ENCODE data around the gene SUGCT. TPM values are rescaled to one million over a fixed set of nuclear protein-coding genes. Genes with fewer than 3 reads are reported as not detected.

Gene SUGCT
- total and polyA plus RNA-seq, 7 donors = 2.4 to 7.3 (median 3.2) TPM

DNA sequence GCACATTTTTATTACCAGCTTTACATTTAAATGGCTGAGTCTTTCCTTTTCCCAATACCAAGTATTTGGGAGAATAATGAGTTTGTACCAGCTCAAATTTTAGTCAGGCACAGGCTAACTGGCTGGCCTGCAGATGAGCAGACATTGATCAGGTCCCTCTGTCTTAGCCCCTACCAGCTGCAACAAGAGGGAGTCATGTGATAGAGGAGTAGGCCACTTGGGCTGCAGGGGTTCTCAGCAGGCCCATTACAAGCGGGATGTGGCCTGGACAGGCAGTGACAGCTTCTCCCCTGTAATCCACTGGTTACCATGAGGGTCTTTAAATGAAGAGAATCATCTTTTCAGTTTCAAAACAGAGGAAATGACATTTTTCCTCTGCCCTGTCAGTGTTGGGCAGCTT lies 283.6 kb downstream of the SUGCT start:
- 87 to 89% (median 89%) methylated on average over 1 of the region's 1 CpG for WGBS, 3 donors
- DNase-seq (no peak), ATAC-seq (no peak)
- Histone ChIP-seq H3K4me3 (no peak overlapping the region), H3K36me3 (ENCODE audit: insufficient read depth in 1 of 2, low read depth in 1 of 2) (no peaks in the 10 kb centered on the region), H3K27ac (no peak overlapping the region), H3K27me3 (ENCODE audit: insufficient read depth in 3 of 3, low read length in 2 of 3) (no peaks in the 10 kb centered on the region), H3K4me1 (no peaks in the 10 kb centered on the region), H3K9me3 (no peaks in the 10 kb centered on the region)
- intact Hi-C loops (cut with DNase I) = no loop called here
- TF ChIP-seq CTCF (IDR thresholded peaks at IDR 0.05) = no peak

GRCh38 chr7:40418983-40419382 lies 284.2 kb downstream of the SUGCT start:
- Histone ChIP-seq H3K27me3 (ENCODE audit: insufficient read depth in 3 of 3, low read length in 2 of 3) (no peaks in the 10 kb centered on the region), H3K36me3 (ENCODE audit: insufficient read depth in 1 of 2, low read depth in 1 of 2) (no peaks in the 10 kb centered on the region), H3K4me1 (no peaks in the 10 kb centered on the region), H3K9me3 (no peaks in the 10 kb centered on the region), H3K27ac (no peak overlapping the region), H3K4me3 (no peak overlapping the region)
- intact Hi-C loops (cut with DNase I) = no loop called here
- WGBS, 3 donors = 85 to 94% (median 92%) methylated on average over 3 of the region's 3 CpGs
- ATAC-seq (no peak), DNase-seq (no peak)
- TF ChIP-seq CTCF (IDR thresholded peaks at IDR 0.05) = no peak

GRCh38 chr7:40419806-40420205 lies 285.0 kb downstream of the SUGCT start:
- 0% methylated on average over 1 of the region's 1 CpG; no CpG with 5 or more reads in 1 of the 3 donors for WGBS, 3 donors

DNA sequence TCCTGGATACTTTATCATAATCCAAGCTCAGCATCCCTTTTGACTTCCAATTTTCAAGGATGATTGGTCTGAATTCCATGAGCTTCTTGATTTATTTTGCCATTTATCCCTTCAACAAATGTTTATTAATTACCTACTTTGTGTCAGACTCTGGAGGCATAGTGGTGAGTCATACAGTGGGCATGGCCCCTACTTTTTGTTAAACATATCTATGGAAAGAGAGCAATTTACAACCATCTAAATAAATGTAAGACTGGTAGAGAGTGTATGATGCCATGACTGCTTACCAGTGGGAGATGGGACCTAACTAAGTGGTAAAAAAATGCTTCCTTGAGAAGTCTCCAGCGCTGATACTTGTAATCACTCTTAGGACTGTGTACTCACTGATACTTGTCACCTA lies 286.6 kb downstream of the SUGCT start:
- DNase-seq = no peak
- no peak for TF ChIP-seq CTCF (IDR thresholded peaks at IDR 0.05)
- Histone ChIP-seq H3K36me3 (ENCODE audit: insufficient read depth in 1 of 2, low read depth in 1 of 2) (no peaks in the 10 kb centered on the region), H3K4me1 (no peaks in the 10 kb centered on the region), H3K4me3 (no peak overlapping the region), H3K27me3 (ENCODE audit: insufficient read depth in 3 of 3, low read length in 2 of 3) (no peaks in the 10 kb centered on the region), H3K9me3 (no peaks in the 10 kb centered on the region), H3K27ac (no peak overlapping the region)
- WGBS, 3 donors = 96 to 100% (median 96%) methylated on average over 1 of the region's 1 CpG
- no peak for ATAC-seq
- intact Hi-C loops (cut with DNase I) = no loop called here

More at GRCh38 chr7:40419806-40420205, 285.0 kb downstream of the SUGCT start:
- no peaks in the 10 kb centered on the region for H3K4me1 ChIP-seq
- no peak overlapping the region for H3K27ac ChIP-seq
- no peak for TF ChIP-seq CTCF (IDR thresholded peaks at IDR 0.05)
- no peaks in the 10 kb centered on the region for H3K9me3 ChIP-seq
- ATAC-seq (no peak), DNase-seq (no peak)
- intact Hi-C loops (cut with DNase I) = no loop called here
- no peak overlapping the region for H3K4me3 ChIP-seq
- H3K36me3 ChIP-seq (ENCODE audit: insufficient read depth in 1 of 2, low read depth in 1 of 2) = no peaks in the 10 kb centered on the region
- no peaks in the 10 kb centered on the region for H3K27me3 ChIP-seq (ENCODE audit: insufficient read depth in 3 of 3, low read length in 2 of 3)

DNA sequence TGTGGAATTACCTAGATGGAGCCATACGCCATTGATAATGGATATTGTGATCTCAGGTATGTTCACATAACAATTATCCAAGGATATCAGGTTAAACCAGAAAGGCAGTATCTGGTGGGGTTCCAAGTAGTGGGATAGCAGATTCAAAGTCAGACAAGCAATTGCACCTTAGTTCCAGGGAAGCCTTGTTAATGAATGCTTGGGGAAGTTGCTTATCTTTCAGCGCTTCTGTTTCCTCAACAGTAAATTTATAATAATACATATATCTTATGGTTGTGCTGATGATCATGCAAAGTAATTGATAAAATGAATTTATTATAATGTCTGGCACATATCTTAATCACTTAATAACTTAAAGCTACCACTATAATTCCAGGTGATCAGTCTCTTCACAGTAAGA lies 290.9 kb downstream of the SUGCT start:
- Histone ChIP-seq H3K4me1 (no peaks in the 10 kb centered on the region), H3K27me3 (ENCODE audit: insufficient read depth in 3 of 3, low read length in 2 of 3) (no peaks in the 10 kb centered on the region), H3K4me3 (no peak overlapping the region), H3K36me3 (ENCODE audit: insufficient read depth in 1 of 2, low read depth in 1 of 2) (no peaks in the 10 kb centered on the region), H3K9me3 (no peaks in the 10 kb centered on the region), H3K27ac (no peak overlapping the region)
- no peak for ATAC-seq
- WGBS, 3 donors = 95 to 97% (median 96%) methylated on average over 2 of the region's 2 CpGs
- TF ChIP-seq CTCF (IDR thresholded peaks at IDR 0.05) = no peak
- intact Hi-C loops (cut with DNase I) = no loop called here
- DNase-seq = no peak
